Neural progenitor cell (in vitro differentiated cells): ENCODE results near the gene UBLCP1. TPM values are rescaled to one million over a fixed set of nuclear protein-coding genes. Genes with fewer than 3 reads are reported as not detected.
"Not testable (repeated sequence)": the region's sequence is repeated elsewhere in the genome, so short reads cannot be mapped to it uniquely, and the experiment has no call there.

Source experiments
- DNase-seq: peaks from one replicate; pipeline ENCODE4 v3.0.0-alpha.2; 2016; ENCODE audit warnings: low spot score
- H2AFZ ChIP-seq: fragments of 200-600 bp; sonication (generic); replicated peaks from 2 replicates; pipeline ENCODE4 v1.6.1; 2016; ENCODE audit warnings: antibody characterized with exemption
- H3F3A ChIP-seq: fragments of 200-600 bp; sonication (generic); 2 replicates; pipeline ENCODE4 v1.6.1; 2016; ENCODE audit warnings: antibody characterized with exemption, low read depth
- H3K27ac ChIP-seq: fragments of 200-600 bp; sonication (generic); 2 replicates; pipeline ENCODE4 v1.5.1; 2016; ENCODE audit warnings: mild to moderate bottlenecking
- H3K27me3 ChIP-seq: fragments of 200-600 bp; sonication (generic); 2 replicates; pipeline ENCODE4 v1.6.1; 2016; ENCODE audit warnings: mild to moderate bottlenecking, moderate library complexity
- H3K36me3 ChIP-seq: fragments of 200-600 bp; sonication (generic); 2 replicates; pipeline ENCODE4 v1.5.1; 2016
- H3K4me1 ChIP-seq: fragments of 200-600 bp; sonication (generic); 2 replicates; pipeline ENCODE4 v1.6.1; 2016; ENCODE audit warnings: mixed run types
- H3K4me2 ChIP-seq: fragments of 200-600 bp; sonication (generic); 2 replicates; pipeline ENCODE4 v1.6.1; 2016
- H3K4me3 ChIP-seq: fragments of 200-600 bp; sonication (generic); 2 replicates; pipeline ENCODE4 v1.5.1; 2016
- H3K79me2 ChIP-seq: fragments of 200-600 bp; sonication (generic); 2 replicates; pipeline ENCODE4 v1.6.1; 2016; ENCODE audit warnings: low read depth
- H3K9ac ChIP-seq: fragments of 200-600 bp; sonication (generic); 2 replicates; pipeline ENCODE4 v1.6.1; 2016
- H3K9me3 ChIP-seq: fragments of 200-600 bp; sonication (generic); 2 replicates; pipeline ENCODE4 v1.5.1; 2016; ENCODE audit warnings: low read depth
- H4K20me1 ChIP-seq: fragments of 200-600 bp; sonication (generic); 2 replicates; pipeline ENCODE4 v1.6.1; 2016; ENCODE audit warnings: low read depth
- H3K27ac Mint-ChIP-seq: 3 replicates; pipeline ENCODE4 v1.8.0; 2021; ENCODE audit warnings: mixed read lengths
- H3K27me3 Mint-ChIP-seq: 2 replicates; pipeline ENCODE4 v1.8.0; 2022; ENCODE audit warnings: low read depth, mild to moderate bottlenecking, inconsistent platforms, moderate library complexity, mixed read lengths; ENCODE audit not compliant: insufficient read depth
- H3K36me3 Mint-ChIP-seq: 3 replicates; pipeline ENCODE4 v1.8.0; 2021; ENCODE audit warnings: mixed read lengths
- H3K4me1 Mint-ChIP-seq: 3 replicates; pipeline ENCODE4 v1.8.0; 2021; ENCODE audit warnings: mixed read lengths
- H3K4me3 Mint-ChIP-seq: 3 replicates; pipeline ENCODE4 v1.8.0; 2021; ENCODE audit warnings: mild to moderate bottlenecking, moderate library complexity, mixed read lengths
- H3K9me3 Mint-ChIP-seq: 3 replicates; pipeline ENCODE4 v1.8.0; 2020; ENCODE audit warnings: mixed read lengths
- CTCF ChIP-seq: fragments of 200-600 bp; sonication (generic); IDR thresholded peaks from 2 replicates; pipeline ENCODE4 v1.5.1; 2017; ENCODE audit warnings: antibody characterized with exemption, mild to moderate bottlenecking
- EZH2 ChIP-seq: fragments of 200-600 bp; sonication (generic); IDR thresholded peaks from 2 replicates; pipeline ENCODE4 v1.6.1; 2017; ENCODE audit warnings: antibody characterized with exemption, mild to moderate bottlenecking, moderate library complexity
- EZH2phosphoT487 ChIP-seq: fragments of 200-600 bp; sonication (generic); IDR thresholded peaks from 2 replicates; pipeline ENCODE4 v1.6.1; 2017; ENCODE audit warnings: antibody characterized with exemption
- total RNA-seq: library from RNA; depleted of rRNA; stranded (reverse); fragments of >200 nt; gene quantifications from 2 replicates; pipeline ENCODE4 v1.2.3, GENCODE V29; 2015; ENCODE audit warnings: low replicate concordance

The UBLCP1 gene
- total RNA-seq, 1 donor from 2014 or later, result 79.1 TPM

GRCh38 chr5:159257629-159258283, 5.3 kb upstream of the UBLCP1 start:
- no peaks in the 10 kb centered on the region for H3K36me3 Mint-ChIP-seq
- Histone ChIP-seq H2AFZ (no peak overlapping the region), H3K27me3 (peaks cover 87% of the 10 kb centered on the region), H3F3A (no peaks in the 10 kb centered on the region), H3K9ac (no peak overlapping the region), H3K4me2 (no peak overlapping the region), H3K4me1 (no peaks in the 10 kb centered on the region), H3K79me2 (peaks cover 5% of the 10 kb centered on the region), H3K36me3 (no peaks in the 10 kb centered on the region), H3K4me3 (no peak overlapping the region), H3K27ac (no peak overlapping the region), H3K9me3 (no peaks in the 10 kb centered on the region), H4K20me1 (no peaks in the 10 kb centered on the region)
- H3K27me3 Mint-ChIP-seq, result no peaks in the 10 kb centered on the region
- H3K4me3 Mint-ChIP-seq, result no peak overlapping the region
- H3K4me1 Mint-ChIP-seq, result peaks cover 4% of the 10 kb centered on the region
- peak; percentile 6 for DNase-seq
- no peak overlapping the region for H3K27ac Mint-ChIP-seq
- no peaks in the 10 kb centered on the region for H3K9me3 Mint-ChIP-seq
- TF ChIP-seq EZH2 (no peak), EZH2phosphoT487 (no peak)

- H3K4me3 Mint-ChIP-seq, result no peak overlapping the region
- no peak overlapping the region for H3K27ac Mint-ChIP-seq
- Histone ChIP-seq H3K4me2 (no peak overlapping the region), H4K20me1 (no peaks in the 10 kb centered on the region), H3K27me3 (peaks cover 81% of the 10 kb centered on the region), H3K9ac (no peak overlapping the region), H3K79me2 (peaks cover 7% of the 10 kb centered on the region), H3K4me1 (no peaks in the 10 kb centered on the region), H3K36me3 (no peaks in the 10 kb centered on the region), H3K4me3 (no peak overlapping the region), H3K27ac (no peak overlapping the region), H2AFZ (no peak overlapping the region), H3K9me3 (no peaks in the 10 kb centered on the region), H3F3A (no peaks in the 10 kb centered on the region)
- no peaks in the 10 kb centered on the region for H3K27me3 Mint-ChIP-seq
- no peak for DNase-seq
- peaks cover 6% of the 10 kb centered on the region for H3K4me1 Mint-ChIP-seq
- no peak for TF ChIP-seq EZH2phosphoT487
- no peak for TF ChIP-seq CTCF
- TF ChIP-seq EZH2, result no peak
- H3K36me3 Mint-ChIP-seq, result no peaks in the 10 kb centered on the region
- no peaks in the 10 kb centered on the region for H3K9me3 Mint-ChIP-seq
These were observed 4.7 kb upstream of the UBLCP1 start for GRCh38 chr5:159258361-159258760.

- H3K79me2 ChIP-seq, result peaks cover 26% of the 10 kb centered on the region
- H3K4me3 Mint-ChIP-seq, H3K4me1 ChIP-seq, H3K9me3 ChIP-seq, H3K27ac Mint-ChIP-seq, H3K36me3 ChIP-seq, H3K9me3 Mint-ChIP-seq, H2AFZ ChIP-seq, H3K27me3 Mint-ChIP-seq, DNase-seq, H3K4me3 ChIP-seq, H3K4me2 ChIP-seq, H4K20me1 ChIP-seq, H3K36me3 Mint-ChIP-seq, H3K27ac ChIP-seq, H3F3A ChIP-seq, H3K9ac ChIP-seq: not testable (repeated sequence)
- peaks cover 62% of the 10 kb centered on the region for H3K27me3 ChIP-seq
- peaks cover 17% of the 10 kb centered on the region for H3K4me1 Mint-ChIP-seq
These were observed 2.9 kb upstream of the UBLCP1 start for GRCh38 chr5:159260212-159260611.

GRCh38 chr5:159262472-159262858, 625 bp upstream of the UBLCP1 start:
- Mint-ChIP-seq H3K4me3 (peak overlapping the region; percentile 95), H3K27ac (peak overlapping the region; percentile 95)
- TF ChIP-seq EZH2phosphoT487 (no peak), CTCF (no peak), EZH2 (no peak)

More at GRCh38 chr5:159262472-159262858, 625 bp upstream of the UBLCP1 start:
- peak overlapping the region; percentile 94 for H3K4me2 ChIP-seq
- H3K27me3 ChIP-seq, result peaks cover 40% of the 10 kb centered on the region
- peak overlapping the region; percentile 92 for H2AFZ ChIP-seq
- peaks cover 8% of the 10 kb centered on the region for H3K4me1 ChIP-seq
- Mint-ChIP-seq H3K4me1 (peaks cover 17% of the 10 kb centered on the region), H3K36me3 (peaks cover 15% of the 10 kb centered on the region), H3K27me3 (peaks cover 5% of the 10 kb centered on the region), H3K9me3 (peaks cover 7% of the 10 kb centered on the region)
- H3K4me3 ChIP-seq, result peak overlapping the region; percentile 84
- no peak for DNase-seq
- no peaks in the 10 kb centered on the region for H3K36me3 ChIP-seq
- no peaks in the 10 kb centered on the region for H3K9me3 ChIP-seq
- H3K79me2 ChIP-seq, result peaks cover 47% of the 10 kb centered on the region
- peak overlapping the region; percentile 50 for H3K9ac ChIP-seq
- H3F3A ChIP-seq, result no peaks in the 10 kb centered on the region
- no peak overlapping the region for H3K27ac ChIP-seq
- peaks cover 4% of the 10 kb centered on the region for H4K20me1 ChIP-seq
